Measurements from ENCODE around the gene RAPGEF3. TPM values are rescaled to one million over a fixed set of nuclear protein-coding genes. Genes with fewer than 3 reads are reported as not detected.

Gene RAPGEF3
- total RNA-seq, 4 donors from 2014 or later = 17.0 to 27.0 (median 22.3) TPM

GRCh38 chr12:47766502-47767215 is 8.0 kb upstream of the RAPGEF3 start:
- no peak for ATAC-seq
- intact Hi-C loops (cut with DNase I; ENCODE audit: low total_unique reads) = loop anchor here (2.0 kb wide), 1 partner anchor 52 kb away; no protein-coding TSS in a partner anchor

GRCh38 chr12:47763481-47764346 is 5.0 kb upstream of the RAPGEF3 start:
- in situ Hi-C loops (cut with MboI; ENCODE audit: low sequenced_read_pairs in 4 of 4) (no loop called here), intact Hi-C loops (cut with DNase I; ENCODE audit: low total_unique reads) (no loop called here)
- DNase-seq = no peak

More at GRCh38 chr12:47766502-47767215, 8.0 kb upstream of the RAPGEF3 start:
- Histone ChIP-seq H3K4me1 (peaks cover 0 to 6% of the 10 kb centered on the region in 2 donors), H3K27ac (no peak overlapping the region), H3K36me3 (no peaks in the 10 kb centered on the region), H3K27me3 (no peaks in the 10 kb centered on the region), H3K4me3 (no peak overlapping the region), H3K9me3 (no peaks in the 10 kb centered on the region)
- DNase-seq = no peak
- in situ Hi-C loops (cut with MboI; ENCODE audit: low sequenced_read_pairs in 4 of 4) = no loop called here
- TF ChIP-seq POLR2A (IDR thresholded peaks at IDR 0.05) = no peak
- TF ChIP-seq, protein P1, sequence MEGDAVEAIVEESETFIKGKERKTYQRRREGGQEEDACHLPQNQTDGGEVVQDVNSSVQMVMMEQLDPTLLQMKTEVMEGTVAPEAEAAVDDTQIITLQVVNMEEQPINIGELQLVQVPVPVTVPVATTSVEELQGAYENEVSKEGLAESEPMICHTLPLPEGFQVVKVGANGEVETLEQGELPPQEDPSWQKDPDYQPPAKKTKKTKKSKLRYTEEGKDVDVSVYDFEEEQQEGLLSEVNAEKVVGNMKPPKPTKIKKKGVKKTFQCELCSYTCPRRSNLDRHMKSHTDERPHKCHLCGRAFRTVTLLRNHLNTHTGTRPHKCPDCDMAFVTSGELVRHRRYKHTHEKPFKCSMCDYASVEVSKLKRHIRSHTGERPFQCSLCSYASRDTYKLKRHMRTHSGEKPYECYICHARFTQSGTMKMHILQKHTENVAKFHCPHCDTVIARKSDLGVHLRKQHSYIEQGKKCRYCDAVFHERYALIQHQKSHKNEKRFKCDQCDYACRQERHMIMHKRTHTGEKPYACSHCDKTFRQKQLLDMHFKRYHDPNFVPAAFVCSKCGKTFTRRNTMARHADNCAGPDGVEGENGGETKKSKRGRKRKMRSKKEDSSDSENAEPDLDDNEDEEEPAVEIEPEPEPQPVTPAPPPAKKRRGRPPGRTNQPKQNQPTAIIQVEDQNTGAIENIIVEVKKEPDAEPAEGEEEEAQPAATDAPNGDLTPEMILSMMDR (IDR thresholded peaks at IDR 0.05 in 4 of 5, conservative IDR thresholded peaks at IDR 0.05 in 1 of 5) = no peak

DNA sequence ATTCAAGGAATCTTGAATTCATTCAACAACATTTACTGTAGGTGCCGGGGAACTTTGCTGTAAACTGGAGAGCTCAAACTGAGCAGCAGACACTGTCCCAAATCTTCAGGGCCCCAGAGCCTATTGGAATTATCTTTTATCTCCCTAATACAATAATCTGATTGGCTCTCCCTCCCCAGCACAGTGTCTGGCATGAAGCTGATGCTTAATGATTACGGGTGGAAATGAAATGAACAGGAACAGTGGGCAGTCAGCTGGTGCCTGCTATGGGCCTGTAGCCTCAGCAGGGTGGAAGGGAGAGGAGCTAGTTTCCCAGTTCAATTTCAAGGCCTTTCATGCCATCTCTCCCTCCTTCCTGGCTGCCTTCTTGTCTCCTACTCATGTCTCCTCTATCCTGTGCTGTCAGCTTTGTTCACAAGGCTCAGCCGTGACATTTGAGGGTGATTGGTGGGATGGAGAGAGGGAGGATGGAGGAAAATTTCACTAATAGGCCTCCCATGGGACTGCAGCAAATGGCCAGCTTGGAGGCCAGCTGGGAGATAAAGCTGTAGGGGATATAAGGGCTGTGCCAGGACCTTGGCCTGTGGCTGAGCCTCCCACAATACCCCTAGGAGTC is 4.3 kb upstream of the RAPGEF3 start:
- ATAC-seq (no peak), DNase-seq (no peak)
- Histone ChIP-seq H3K27me3 (no peaks in the 10 kb centered on the region), H3K4me3 (no peak overlapping the region), H3K9me3 (no peaks in the 10 kb centered on the region), H3K27ac (no peak overlapping the region), H3K4me1 (peaks cover 7 to 9% of the 10 kb centered on the region in 2 donors), H3K36me3 (no peaks in the 10 kb centered on the region)
- in situ Hi-C loops (cut with MboI; ENCODE audit: low sequenced_read_pairs in 4 of 4) (no loop called here), intact Hi-C loops (cut with DNase I; ENCODE audit: low total_unique reads) (no loop called here)
- TF ChIP-seq, protein P1 (IDR thresholded peaks at IDR 0.05 in 4 of 5, conservative IDR thresholded peaks at IDR 0.05 in 1 of 5) = no peak
- no peak for TF ChIP-seq POLR2A (IDR thresholded peaks at IDR 0.05)

More at GRCh38 chr12:47763481-47764346, 5.0 kb upstream of the RAPGEF3 start:
- Histone ChIP-seq H3K36me3 (no peaks in the 10 kb centered on the region), H3K9me3 (no peaks in the 10 kb centered on the region), H3K4me3 (no peak overlapping the region), H3K4me1 (peaks cover 6 to 7% of the 10 kb centered on the region in 2 donors), H3K27ac (no peak overlapping the region), H3K27me3 (no peaks in the 10 kb centered on the region)
- ATAC-seq = no peak
- TF ChIP-seq, protein P1 (IDR thresholded peaks at IDR 0.05 in 4 of 5, conservative IDR thresholded peaks at IDR 0.05 in 1 of 5) = no peak
- TF ChIP-seq POLR2A (IDR thresholded peaks at IDR 0.05) = no peak

DNA sequence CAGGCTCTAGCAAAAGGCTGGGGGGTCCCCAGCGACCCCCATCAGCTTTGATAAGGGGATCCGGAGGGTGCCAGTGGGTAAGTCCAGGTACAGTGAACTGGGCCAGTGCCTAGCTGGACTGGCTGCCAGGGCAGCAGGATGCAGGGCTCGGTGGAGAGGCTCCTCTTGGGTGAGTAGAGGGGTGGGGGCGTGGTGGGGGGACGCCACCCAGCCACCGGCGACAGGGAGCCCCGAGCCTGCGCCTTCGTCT is 171 bp downstream of the RAPGEF3 start:
- no peak for DNase-seq
- peak in 1 of 2 donors; percentile 12 for TF ChIP-seq POLR2A (IDR thresholded peaks at IDR 0.05)
- TF ChIP-seq, protein P1 (IDR thresholded peaks at IDR 0.05 in 4 of 5, conservative IDR thresholded peaks at IDR 0.05 in 1 of 5) = no peak
- H3K27ac ChIP-seq = peak overlapping the region; percentile 50 to 90 (median 78)
- intact Hi-C loops (cut with DNase I; ENCODE audit: low total_unique reads) = loop anchor here (2.0 to 5.0 kb wide), 2 partner anchors 16 to 41 kb away; no protein-coding TSS in a partner anchor
- H3K4me3 ChIP-seq = peak overlapping the region; percentile 62 to 91 (median 72)
- ATAC-seq = no peak
- peaks cover 21 to 27% of the 10 kb centered on the region in 2 donors for H3K4me1 ChIP-seq
- no peaks in the 10 kb centered on the region for H3K27me3 ChIP-seq
- in situ Hi-C loops (cut with MboI; ENCODE audit: low sequenced_read_pairs in 4 of 4) = no loop called here
- H3K9me3 ChIP-seq = no peaks in the 10 kb centered on the region
- no peaks in the 10 kb centered on the region for H3K36me3 ChIP-seq
